GM19395 (cell line): Measurements from ENCODE around the gene RAB9A.
"Not testable (repeated sequence)": the region's sequence is repeated elsewhere in the genome, so short reads cannot be mapped to it uniquely, and the experiment has no call there.

Source experiments
- ATAC-seq: cut with Tn5 transposase; IDR thresholded peaks from one replicate; pipeline ENCODE4 v1.9.1; 2021; ENCODE audit warnings: mild to moderate bottlenecking, moderate library complexity; ENCODE audit not compliant: unreplicated experiment

RAB9A gene

DNA sequence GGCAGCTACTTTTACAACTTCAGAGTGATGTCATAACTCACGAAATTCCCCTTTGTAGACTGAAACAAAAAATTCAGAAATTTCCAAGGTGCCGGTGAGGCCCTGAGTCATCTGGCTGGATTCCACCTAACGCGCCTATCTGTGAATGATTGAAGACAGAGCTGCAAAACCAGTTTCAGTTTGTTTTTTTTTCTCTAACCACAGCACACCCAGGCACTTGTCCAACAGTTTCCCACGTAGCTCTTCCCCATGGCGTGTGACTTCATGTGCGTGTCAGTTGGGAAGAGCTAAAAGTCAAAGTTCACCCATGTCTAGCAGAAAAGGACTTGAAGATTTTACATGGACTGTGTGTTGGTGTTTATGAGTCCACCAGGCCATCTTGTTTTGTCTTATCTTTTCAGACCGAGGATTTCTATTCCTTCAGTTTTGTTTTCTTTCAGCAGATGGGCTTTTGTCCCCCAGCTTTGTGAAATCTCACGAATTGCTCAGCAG lies 19.6 kb upstream of the RAB9A start:
- peak; percentile 93 for ATAC-seq

DNA sequence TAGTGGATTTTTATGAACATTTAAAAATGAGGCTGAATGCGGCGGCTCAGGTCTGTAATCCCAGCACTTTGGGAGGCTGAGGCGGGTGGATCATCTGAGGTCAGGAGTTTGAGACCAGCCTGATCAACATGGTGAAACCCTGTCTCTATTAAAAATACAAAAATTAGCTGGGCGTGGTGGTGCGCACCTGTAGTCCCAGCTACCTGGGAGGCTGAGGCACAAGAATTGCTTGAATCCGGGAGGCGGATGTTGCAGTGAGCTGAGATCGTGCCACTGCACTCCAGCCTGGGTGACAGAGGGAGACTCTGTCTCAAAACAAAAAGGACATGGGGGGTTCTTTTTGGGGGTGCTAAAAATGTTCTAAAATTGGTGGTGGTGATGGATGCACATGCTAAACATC lies 19.2 kb upstream of the RAB9A start:
- ATAC-seq = not testable (repeated sequence)

DNA sequence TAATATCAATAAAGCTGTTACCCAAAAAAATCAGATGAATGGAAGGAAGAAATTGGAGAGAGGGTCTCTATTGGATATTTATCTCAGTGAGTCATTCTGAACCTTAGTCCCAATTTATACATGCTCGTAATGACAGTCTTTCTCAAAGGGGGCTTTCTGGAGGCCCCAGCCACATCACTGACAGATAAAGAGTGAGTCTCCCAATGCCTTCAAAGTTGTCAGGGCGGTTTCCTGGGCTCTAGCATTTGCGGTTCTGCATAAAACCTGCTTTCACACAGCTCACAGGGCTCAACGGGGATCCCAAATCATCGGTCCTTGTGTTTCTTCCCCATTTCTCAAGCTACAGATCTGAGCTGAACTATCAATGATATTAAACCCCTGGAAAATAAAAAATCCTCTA lies 18.7 kb upstream of the RAB9A start:
- ATAC-seq = no peak

- ATAC-seq = no peak
Measured at GRCh38 chrX:13673016-13673415, 15.9 kb upstream of the RAB9A start.

- ATAC-seq = no peak
Measured at GRCh38 chrX:13676885-13677284, 12.0 kb upstream of the RAB9A start.

GRCh38 chrX:13679700-13680099 lies 9.2 kb upstream of the RAB9A start:
- ATAC-seq = not testable (repeated sequence)

GRCh38 chrX:13681595-13681994 lies 7.3 kb upstream of the RAB9A start:
- ATAC-seq = no peak

DNA sequence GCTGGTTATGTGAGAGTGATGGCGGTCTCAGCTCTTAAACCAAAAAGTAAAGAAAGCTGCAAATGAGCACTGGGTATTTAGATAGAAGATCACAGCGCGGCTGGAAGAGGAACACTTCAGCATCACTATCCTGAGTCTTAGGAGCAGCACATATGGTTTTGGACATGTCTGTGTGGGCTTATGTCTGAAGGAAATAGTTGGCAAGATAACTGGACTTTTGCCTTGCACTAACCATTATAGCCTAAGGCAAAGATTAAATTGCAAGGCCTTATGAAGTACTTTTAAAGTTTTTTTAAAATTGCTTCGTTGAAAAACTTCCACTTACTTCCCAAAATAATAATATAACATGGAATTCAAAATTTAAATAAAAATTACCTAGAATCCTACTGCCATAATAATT lies 4.6 kb upstream of the RAB9A start:
- ATAC-seq = no peak

- no peak for ATAC-seq
Measured at GRCh38 chrX:13685126-13685763, 3.7 kb upstream of the RAB9A start.

DNA sequence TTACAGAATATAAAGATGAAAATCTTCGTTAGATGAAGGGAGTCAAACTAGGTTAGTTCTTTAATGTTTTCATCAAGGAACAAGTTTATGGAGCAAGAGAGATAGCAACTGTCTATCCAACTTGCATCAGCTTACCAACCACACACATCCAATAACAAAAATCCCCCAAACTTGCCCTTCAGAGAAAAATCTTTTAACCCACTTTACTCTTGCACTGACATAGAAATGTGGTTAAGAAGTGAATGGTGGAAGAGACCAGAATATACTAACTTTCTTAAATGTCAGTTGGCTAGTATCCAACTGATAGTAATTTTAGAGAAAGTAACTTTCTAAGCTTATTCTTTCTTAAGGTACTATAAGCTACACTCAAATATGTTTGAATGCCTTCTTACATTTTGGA lies 1.7 kb upstream of the RAB9A start:
- no peak for ATAC-seq

DNA sequence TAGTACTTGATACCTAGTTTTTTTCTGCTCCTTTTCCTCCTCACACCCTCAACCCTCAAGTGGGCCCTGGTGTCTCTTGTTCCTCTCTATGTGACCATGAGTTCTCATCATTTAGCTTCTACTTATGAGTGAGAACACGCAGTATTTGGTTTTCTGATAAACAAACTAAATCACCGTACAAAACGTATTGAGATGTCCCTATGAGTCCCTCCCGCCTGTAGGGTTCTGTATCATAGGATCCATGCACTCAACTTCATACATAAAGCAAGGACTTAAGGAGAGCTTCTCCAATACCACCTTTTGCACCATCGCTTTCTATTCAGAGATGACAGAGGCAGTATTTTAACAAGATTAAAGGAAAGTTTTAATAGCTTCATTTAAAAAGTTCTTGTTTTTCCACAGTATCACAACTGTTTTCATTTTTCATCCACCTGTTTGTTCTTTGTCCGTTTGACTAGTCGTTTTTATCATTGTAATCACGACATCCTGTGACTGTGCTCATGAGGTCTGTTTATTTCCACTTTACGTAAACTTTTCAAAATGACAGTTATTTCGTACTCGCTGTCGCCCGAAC lies 457 bp upstream of the RAB9A start:
- peak; percentile 23 for ATAC-seq

GRCh38 chrX:13689741-13690211 lies 848 bp downstream of the RAB9A start:
- ATAC-seq = no peak

- no peak for ATAC-seq
Measured at GRCh38 chrX:13690836-13691235, 1.9 kb downstream of the RAB9A start.

DNA sequence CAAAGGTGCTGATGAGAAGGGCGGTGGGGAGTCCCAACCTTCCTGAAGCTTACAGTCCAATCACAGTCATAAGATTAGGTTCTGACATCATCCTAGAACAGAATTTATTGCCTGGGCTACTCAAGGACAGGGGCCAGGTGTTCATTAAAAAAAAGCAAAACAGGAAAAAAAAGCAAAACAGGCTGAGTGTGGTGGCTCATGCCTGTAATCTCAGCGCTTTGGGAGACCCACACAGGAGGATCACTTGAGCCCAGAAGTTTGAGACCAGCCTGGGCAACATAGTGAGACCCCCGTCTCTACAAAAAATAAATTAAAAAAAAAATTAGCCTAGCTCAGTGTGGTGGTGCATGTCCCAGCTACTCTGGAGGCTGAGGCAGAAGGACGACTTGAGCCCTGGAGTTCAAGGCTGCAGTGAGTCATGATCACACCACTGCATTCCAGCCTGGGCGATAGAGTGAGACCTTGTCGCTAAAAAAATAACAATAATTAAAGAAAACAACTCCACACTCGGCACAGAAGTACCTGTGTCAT lies 3.0 kb downstream of the RAB9A start:
- ATAC-seq = no peak

- ATAC-seq = no peak
Measured at GRCh38 chrX:13692771-13693231, 3.9 kb downstream of the RAB9A start.

DNA sequence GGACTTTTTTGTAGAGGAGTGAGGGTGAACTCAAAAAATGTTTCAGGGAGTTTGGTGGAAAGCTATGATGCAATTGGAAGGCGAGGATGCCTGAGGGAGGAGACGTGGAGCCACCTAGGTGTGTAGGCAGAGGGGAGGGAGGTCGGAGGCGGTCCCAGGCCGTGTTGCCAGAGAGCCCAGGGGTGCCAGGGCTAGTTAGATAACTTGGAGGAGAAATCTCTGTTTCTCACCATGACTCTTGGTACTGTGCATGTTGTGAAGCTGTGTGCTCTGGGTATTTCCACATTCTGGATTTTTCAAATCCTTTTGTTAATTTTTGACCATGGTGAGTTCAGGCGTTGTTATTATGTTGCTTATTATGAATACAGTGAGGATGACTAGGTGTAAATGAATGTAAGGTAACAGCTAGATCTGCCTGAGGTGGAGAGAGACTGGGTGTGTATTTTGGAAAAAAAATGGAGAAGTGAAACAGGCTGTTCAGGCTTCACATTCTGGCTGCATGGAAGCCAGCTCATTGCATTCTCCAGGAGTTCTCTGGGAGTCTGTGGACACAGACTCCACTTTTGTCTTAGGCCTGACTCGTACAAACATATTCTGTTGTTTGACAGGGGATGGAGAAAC lies 4.5 kb downstream of the RAB9A start:
- ATAC-seq = no peak

- ATAC-seq = no peak
Measured at GRCh38 chrX:13694359-13694758, 5.4 kb downstream of the RAB9A start.

- ATAC-seq = no peak
Measured at GRCh38 chrX:13694983-13695382, 6.1 kb downstream of the RAB9A start.

DNA sequence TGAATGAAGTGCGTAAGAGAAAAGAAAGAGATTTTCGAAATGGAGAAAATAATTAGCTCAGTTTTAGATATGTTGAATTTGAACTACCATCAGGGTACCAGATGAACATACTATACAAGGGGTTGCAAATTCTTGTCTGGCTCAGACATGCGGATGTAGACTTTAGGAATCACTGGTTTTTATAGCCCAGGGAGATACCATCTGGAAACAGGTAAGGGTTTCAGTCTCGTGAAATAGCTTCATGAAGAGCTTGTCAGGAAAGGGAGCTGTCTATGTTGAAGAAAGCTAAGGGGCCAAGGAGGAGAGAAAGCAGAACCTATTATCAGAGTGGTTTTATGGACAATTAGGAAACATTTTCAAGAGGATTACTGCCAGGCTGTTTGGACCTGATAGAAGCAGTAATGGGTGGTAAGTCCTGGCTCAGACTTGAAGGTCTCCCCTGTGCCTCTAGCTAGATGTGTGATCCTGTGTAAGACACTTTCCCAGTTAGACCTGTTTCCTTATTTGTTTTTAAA lies 6.7 kb downstream of the RAB9A start:
- ATAC-seq = no peak

GRCh38 chrX:13697455-13697854 lies 8.5 kb downstream of the RAB9A start:
- ATAC-seq = peak; percentile 57

GRCh38 chrX:13697976-13698375 lies 9.0 kb downstream of the RAB9A start:
- peak; percentile 14 for ATAC-seq

DNA sequence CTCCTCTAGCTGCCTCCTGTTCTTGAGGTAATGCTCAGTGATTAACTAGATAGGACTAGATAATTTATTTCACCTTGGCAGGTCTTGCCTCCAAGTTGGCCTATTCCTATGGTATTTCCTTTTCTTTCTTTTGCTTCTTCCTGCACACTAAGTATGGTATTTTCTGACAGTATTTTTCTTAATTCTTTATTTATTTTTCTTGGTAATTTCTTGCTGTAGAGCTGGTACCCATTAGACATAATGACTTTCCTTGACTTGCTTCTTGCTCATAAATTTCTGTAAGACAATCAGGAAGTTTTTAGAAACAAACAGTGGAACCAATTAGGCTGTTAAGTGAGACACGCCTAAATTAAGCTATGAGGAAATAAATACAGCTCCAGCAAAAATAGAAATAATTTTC lies 9.5 kb downstream of the RAB9A start:
- no peak for ATAC-seq
